Measurements from ENCODE around the gene ANKS1A.

DNA sequence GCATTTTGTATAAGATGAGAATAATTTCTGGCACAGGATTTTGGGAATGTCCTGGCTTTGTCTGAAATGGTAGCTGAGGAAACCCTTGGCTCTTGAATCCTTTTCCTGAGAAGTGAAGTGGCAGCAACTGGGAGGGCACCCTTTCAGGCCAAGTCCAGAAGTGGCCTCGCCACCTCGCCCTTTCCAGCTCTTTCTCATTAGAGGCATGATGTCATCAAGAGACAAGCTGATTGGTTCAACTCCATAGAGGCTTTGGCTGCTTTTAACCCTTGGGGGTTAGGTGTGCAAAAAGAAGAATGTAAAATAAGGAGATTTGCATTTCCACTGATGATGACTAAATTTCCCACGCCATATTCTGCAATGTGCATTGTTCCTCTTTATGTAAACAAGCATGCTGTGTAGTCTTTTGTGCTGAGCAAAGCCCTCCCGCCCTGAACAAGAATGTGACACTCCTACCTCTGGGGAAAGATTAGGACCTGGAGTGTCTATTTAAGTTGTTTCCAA lies 135.5 kb downstream of the ANKS1A start:
- TF ChIP-seq, protein P1, sequence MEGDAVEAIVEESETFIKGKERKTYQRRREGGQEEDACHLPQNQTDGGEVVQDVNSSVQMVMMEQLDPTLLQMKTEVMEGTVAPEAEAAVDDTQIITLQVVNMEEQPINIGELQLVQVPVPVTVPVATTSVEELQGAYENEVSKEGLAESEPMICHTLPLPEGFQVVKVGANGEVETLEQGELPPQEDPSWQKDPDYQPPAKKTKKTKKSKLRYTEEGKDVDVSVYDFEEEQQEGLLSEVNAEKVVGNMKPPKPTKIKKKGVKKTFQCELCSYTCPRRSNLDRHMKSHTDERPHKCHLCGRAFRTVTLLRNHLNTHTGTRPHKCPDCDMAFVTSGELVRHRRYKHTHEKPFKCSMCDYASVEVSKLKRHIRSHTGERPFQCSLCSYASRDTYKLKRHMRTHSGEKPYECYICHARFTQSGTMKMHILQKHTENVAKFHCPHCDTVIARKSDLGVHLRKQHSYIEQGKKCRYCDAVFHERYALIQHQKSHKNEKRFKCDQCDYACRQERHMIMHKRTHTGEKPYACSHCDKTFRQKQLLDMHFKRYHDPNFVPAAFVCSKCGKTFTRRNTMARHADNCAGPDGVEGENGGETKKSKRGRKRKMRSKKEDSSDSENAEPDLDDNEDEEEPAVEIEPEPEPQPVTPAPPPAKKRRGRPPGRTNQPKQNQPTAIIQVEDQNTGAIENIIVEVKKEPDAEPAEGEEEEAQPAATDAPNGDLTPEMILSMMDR (conservative IDR thresholded peaks at IDR 0.05; ENCODE audit: low read depth in 2 of 2): no peak
- TF ChIP-seq POLR2AphosphoS5 (IDR thresholded peaks at IDR 0.05; ENCODE audit: low read depth): no peak
- 0 out of 2 replicates have a peak, but pooled peaks have one; percentile 38 for TF ChIP-seq CREB1 (CRISPR knock-in tag; IDR thresholded peaks at IDR 0.05; ENCODE audit: low read depth)
- no peak for TF ChIP-seq JUNB (IDR thresholded peaks at IDR 0.05; ENCODE audit: unreplicated experiment)
- TF ChIP-seq EZH2 (IDR thresholded peaks at IDR 0.05; ENCODE audit: low read depth, unreplicated experiment): no peak

Measured in GM23338 (cell line).